ENCODE data around the gene CFAP73. TPM values are rescaled to one million over a fixed set of nuclear protein-coding genes. Genes with fewer than 3 reads are reported as not detected.

The CFAP73 gene
- total RNA-seq, 1 experiment from 2014 or later, result 0.34 TPM

DNA sequence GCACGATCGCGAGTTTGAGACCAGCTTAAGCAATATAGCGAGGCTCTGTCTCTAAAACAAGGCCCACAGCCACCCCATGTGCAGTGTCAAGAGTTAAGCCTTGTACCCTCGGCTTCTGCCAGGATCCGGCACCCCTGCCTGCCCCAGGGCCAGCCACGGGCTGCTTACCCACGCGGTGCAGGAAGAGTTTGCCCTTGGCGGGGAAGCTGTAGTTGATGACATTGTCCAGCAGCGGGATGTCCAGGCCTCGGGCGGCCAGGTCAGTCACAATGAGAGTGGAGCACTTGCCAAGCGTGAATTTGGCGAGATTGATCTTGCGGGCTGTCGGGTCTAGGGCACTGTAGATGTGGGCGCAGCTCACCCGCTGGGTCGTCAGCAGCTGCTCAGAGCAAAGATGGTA is 22.7 kb downstream of the CFAP73 start:
- Histone ChIP-seq H3K9ac (ENCODE audit: low read length) (no peak overlapping the region), H4K20me1 (ENCODE audit: insufficient read depth) (no peaks in the 10 kb centered on the region), H3K27me3 (ENCODE audit: insufficient read depth, low read length) (no peaks in the 10 kb centered on the region), H3K27ac (ENCODE audit: low read depth, low read length) (no peak overlapping the region), H3K4me3 (replicated peaks in 1 of 2; ENCODE audit: low read depth in 1 of 2, low read length in 2 of 2) (no peak overlapping the region), H3K79me2 (ENCODE audit: insufficient read depth, low read length) (peaks cover 24% of the 10 kb centered on the region; the same call in 1 of the 2 replicates), H3K9me2 (ENCODE audit: insufficient read depth) (no peaks in the 10 kb centered on the region), H3K36me3 (ENCODE audit: control insufficient read depth in 1 of 2, insufficient read depth in 2 of 2, low read length in 2 of 2) (peaks cover 51 to 56% of the 10 kb centered on the region in 2 experiments), H2AFZ (ENCODE audit: low read depth, low read length, poor library complexity, severe bottlenecking) (no peak overlapping the region), H3K4me1 (ENCODE audit: control insufficient read depth in 1 of 2, insufficient read depth in 2 of 2, low read length in 2 of 2) (no peaks in the 10 kb centered on the region), H3K4me2 (ENCODE audit: low read length) (no peak overlapping the region), H3K9me3 (ENCODE audit: control insufficient read depth in 1 of 2, insufficient read depth in 1 of 2, low read depth in 1 of 2, low read length in 2 of 2) (no peaks in the 10 kb centered on the region)
- CTCF ChIA-PET, result interaction anchor here (1.6 kb wide), 1 partner anchor 179 kb away, joined by 6 read pairs; no protein-coding TSS in a partner anchor
- ATAC-seq (no peak), DNase-seq (ENCODE audit: low read depth, low spot score) (no peak)
- intact Hi-C loops (cut with micrococcal nuclease), result no loop called here
- POLR2A ChIA-PET, result no interaction called here
- no peak for TF ChIP-seq EZH2 (IDR thresholded peaks at IDR 0.05)
- TF ChIP-seq, protein P1, sequence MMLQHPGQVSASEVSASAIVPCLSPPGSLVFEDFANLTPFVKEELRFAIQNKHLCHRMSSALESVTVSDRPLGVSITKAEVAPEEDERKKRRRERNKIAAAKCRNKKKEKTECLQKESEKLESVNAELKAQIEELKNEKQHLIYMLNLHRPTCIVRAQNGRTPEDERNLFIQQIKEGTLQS (IDR thresholded peaks at IDR 0.05), result no peak
- no peak for TF ChIP-seq SIN3A (IDR thresholded peaks at IDR 0.05; ENCODE audit: low read depth)
- TF ChIP-seq CBX3 (IDR thresholded peaks at IDR 0.05; ENCODE audit: low read depth), result no peak
- no peak for TF ChIP-seq SP1 (IDR thresholded peaks at IDR 0.05; ENCODE audit: low read depth)
- TF ChIP-seq YY1 (IDR thresholded peaks at IDR 0.05; ENCODE audit: extremely low read depth, insufficient replicate concordance, low read depth, low read length), result no peak
- no peak for TF ChIP-seq CEBPB (IDR thresholded peaks at IDR 0.05; ENCODE audit: low read depth)
- no peak for TF ChIP-seq ELF1 (IDR thresholded peaks at IDR 0.05; ENCODE audit: borderline replicate concordance, low read depth)
- no peak for TF ChIP-seq RAD21 (IDR thresholded peaks at IDR 0.05; ENCODE audit: low read depth)
- no TSS peak for BruUV-seq (replicated peaks)
- RAD21 ChIA-PET (ENCODE audit: low non-redundant PET in 1 of 2, low total read pairs in 2 of 2, uncharacterized antibody in 2 of 2, unreplicated experiment in 2 of 2), result no interaction called here

- Histone ChIP-seq H3K4me1 (ENCODE audit: control insufficient read depth in 1 of 2, insufficient read depth in 2 of 2, low read length in 2 of 2) (no peaks in the 10 kb centered on the region), H3K9me2 (ENCODE audit: insufficient read depth) (no peaks in the 10 kb centered on the region), H3K4me2 (ENCODE audit: low read length) (no peak overlapping the region), H3K9me3 (ENCODE audit: control insufficient read depth in 1 of 2, insufficient read depth in 1 of 2, low read depth in 1 of 2, low read length in 2 of 2) (no peaks in the 10 kb centered on the region), H3K27ac (ENCODE audit: low read depth, low read length) (no peak overlapping the region), H3K9ac (ENCODE audit: low read length) (no peak overlapping the region), H2AFZ (ENCODE audit: low read depth, low read length, poor library complexity, severe bottlenecking) (no peak overlapping the region), H3K36me3 (ENCODE audit: control insufficient read depth in 1 of 2, insufficient read depth in 2 of 2, low read length in 2 of 2) (peaks cover 55 to 65% of the 10 kb centered on the region in 2 experiments), H3K27me3 (ENCODE audit: insufficient read depth, low read length) (no peaks in the 10 kb centered on the region), H4K20me1 (ENCODE audit: insufficient read depth) (no peaks in the 10 kb centered on the region), H3K4me3 (replicated peaks in 1 of 2; ENCODE audit: low read depth in 1 of 2, low read length in 2 of 2) (no peak overlapping the region), H3K79me2 (ENCODE audit: insufficient read depth, low read length) (peaks cover 24% of the 10 kb centered on the region; the same call in 1 of the 2 replicates)
- RAD21 ChIA-PET (ENCODE audit: low non-redundant PET in 1 of 2, low total read pairs in 2 of 2, uncharacterized antibody in 2 of 2, unreplicated experiment in 2 of 2), result no interaction called here
- BruUV-seq (replicated peaks), result no TSS peak
- POLR2A ChIA-PET, result no interaction called here
- ATAC-seq (no peak), DNase-seq (ENCODE audit: low read depth, low spot score) (no peak)
- CTCF ChIA-PET, result interaction anchor here (0.7 to 2.7 kb wide), 2 partner anchors 37 to 180 kb away, joined by 3 to 7 read pairs; partner anchors contain the start of gene RASAL1
- intact Hi-C loops (cut with micrococcal nuclease), result no loop called here
- TF ChIP-seq ZBTB33 (IDR thresholded peaks at IDR 0.05; ENCODE audit: extremely low read depth, insufficient replicate concordance, low read length), result no peak
- no peak for TF ChIP-seq FOSL1 (IDR thresholded peaks at IDR 0.05; ENCODE audit: low read depth)
- TF ChIP-seq JUND (IDR thresholded peaks at IDR 0.05), result no peak
- TF ChIP-seq ELF1 (IDR thresholded peaks at IDR 0.05; ENCODE audit: borderline replicate concordance, low read depth), result no peak
- TF ChIP-seq, protein P2, sequence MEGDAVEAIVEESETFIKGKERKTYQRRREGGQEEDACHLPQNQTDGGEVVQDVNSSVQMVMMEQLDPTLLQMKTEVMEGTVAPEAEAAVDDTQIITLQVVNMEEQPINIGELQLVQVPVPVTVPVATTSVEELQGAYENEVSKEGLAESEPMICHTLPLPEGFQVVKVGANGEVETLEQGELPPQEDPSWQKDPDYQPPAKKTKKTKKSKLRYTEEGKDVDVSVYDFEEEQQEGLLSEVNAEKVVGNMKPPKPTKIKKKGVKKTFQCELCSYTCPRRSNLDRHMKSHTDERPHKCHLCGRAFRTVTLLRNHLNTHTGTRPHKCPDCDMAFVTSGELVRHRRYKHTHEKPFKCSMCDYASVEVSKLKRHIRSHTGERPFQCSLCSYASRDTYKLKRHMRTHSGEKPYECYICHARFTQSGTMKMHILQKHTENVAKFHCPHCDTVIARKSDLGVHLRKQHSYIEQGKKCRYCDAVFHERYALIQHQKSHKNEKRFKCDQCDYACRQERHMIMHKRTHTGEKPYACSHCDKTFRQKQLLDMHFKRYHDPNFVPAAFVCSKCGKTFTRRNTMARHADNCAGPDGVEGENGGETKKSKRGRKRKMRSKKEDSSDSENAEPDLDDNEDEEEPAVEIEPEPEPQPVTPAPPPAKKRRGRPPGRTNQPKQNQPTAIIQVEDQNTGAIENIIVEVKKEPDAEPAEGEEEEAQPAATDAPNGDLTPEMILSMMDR (IDR thresholded peaks at IDR 0.05 in 2 of 3, conservative IDR thresholded peaks at IDR 0.05 in 1 of 3; ENCODE audit: borderline replicate concordance in 1 of 3, insufficient read depth in 1 of 3, low read depth in 2 of 3, low read length in 2 of 3), result no peak
- TF ChIP-seq POLR2A (IDR thresholded peaks at IDR 0.05; ENCODE audit: borderline replicate concordance, extremely low read depth, insufficient read depth, insufficient read length), result no peak
- TF ChIP-seq RAD21 (IDR thresholded peaks at IDR 0.05; ENCODE audit: low read depth), result no peak
- TF ChIP-seq ZNF274 (IDR thresholded peaks at IDR 0.05; ENCODE audit: low read depth, low read length), result no peak
- no peak for TF ChIP-seq SIN3A (IDR thresholded peaks at IDR 0.05; ENCODE audit: low read depth)
- TF ChIP-seq EZH2phosphoT487 (IDR thresholded peaks at IDR 0.05; ENCODE audit: borderline replicate concordance), result no peak
- no peak for TF ChIP-seq YY1 (IDR thresholded peaks at IDR 0.05; ENCODE audit: extremely low read depth, insufficient replicate concordance, low read depth, low read length)
- no peak for TF ChIP-seq CBX3 (IDR thresholded peaks at IDR 0.05; ENCODE audit: low read depth)
- no peak for TF ChIP-seq SRF (IDR thresholded peaks at IDR 0.05; ENCODE audit: low read depth)
Observed at GRCh38 chr12:113173081-113173698, 23.7 kb downstream of the CFAP73 start.

Measured in HCT116 (cell line).